Endothelial cell of umbilical vein (primary cell): ENCODE results near the gene WDR31. TPM values are rescaled to one million over a fixed set of nuclear protein-coding genes. Genes with fewer than 3 reads are reported as not detected.

Source experiments
- Bru-seq: library from RNA; stranded (reverse); fragments of 400-500 nt; gene quantifications from one replicate; lab custom pipeline; 2021; lab: Mats Ljungman, UMichigan
- BruChase-seq, 2 experiments: library from RNA; stranded (reverse); fragments of 400-500 nt; gene quantifications; one replicate each; lab custom pipeline; 2021; lab: Mats Ljungman, UMichigan
- BruUV-seq: library from RNA; stranded (reverse); fragments of 400-500 nt; replicated peaks from 2 replicates; lab custom pipeline; 2021; lab: Mats Ljungman, UMichigan
- CTCF ChIA-PET: fragments of 300-600, 350-600 bp; sonication (Branson Sonifier 250); formaldehyde crosslinking; loops from one replicate; lab custom pipeline; 2021; ENCODE audit warnings: antibody characterized with exemption, inconsistent platforms; lab: Charles Lee
- POLR2A ChIA-PET: fragments of 300-600, 350-600 bp; sonication (Branson Sonifier 250); formaldehyde crosslinking; loops from one replicate; lab custom pipeline; 2021; ENCODE audit warnings: antibody characterized with exemption, inconsistent platforms; lab: Charles Lee
- DNase-seq: peaks from one replicate; pipeline ENCODE4 v3.0.0-alpha.2; 2011; ENCODE audit warnings: low read depth, low spot score
- FAIRE-seq: peaks from 2 replicates; lab custom pipeline; 2011; peaks lifted over from hg19 to GRCh38; lab: Jason Lieb, UNC
- H2AFZ ChIP-seq: 2 replicates; pipeline ENCODE4 v1.6.0; 2012; ENCODE audit warnings: low read depth, low read length, control low read depth, inconsistent platforms
- H3K27ac ChIP-seq: 2 replicates; pipeline ENCODE4 v1.5.1; 2011; ENCODE audit warnings: low read depth, mild to moderate bottlenecking, control low read depth, low read length, moderate library complexity; ENCODE audit not compliant: insufficient read depth
- H3K27me3 ChIP-seq, 2 experiments: 2 replicates each; pipeline versions ENCODE4 v1.6.0 to v1.6.1; 2011; ENCODE audit warnings: low read length in 2 of 2, mixed read lengths in 1 of 2; ENCODE audit not compliant: control insufficient read depth in 2 of 2, insufficient read depth in 2 of 2
- H3K36me3 ChIP-seq, 2 experiments: 2 replicates in 1 of 2; 3 replicates in 1 of 2; pipeline ENCODE4 v1.5.1; 2011; ENCODE audit warnings: low read length in 2 of 2, mild to moderate bottlenecking in 1 of 2, moderate library complexity in 1 of 2; ENCODE audit not compliant: control insufficient read depth in 2 of 2, insufficient read depth in 2 of 2; ENCODE audit errors: extremely low read depth in 1 of 2
- H3K4me1 ChIP-seq: 3 replicates; pipeline ENCODE4 v1.5.1; 2011; ENCODE audit warnings: mild to moderate bottlenecking, low read length; ENCODE audit not compliant: control insufficient read depth, insufficient read depth; ENCODE audit errors: extremely low read depth
- H3K4me2 ChIP-seq: 2 replicates; pipeline ENCODE4 v1.6.1; 2011; ENCODE audit warnings: low read length, control low read depth, mixed read lengths; ENCODE audit not compliant: insufficient read depth
- H3K4me3 ChIP-seq, 3 experiments: fragments of 200-600 bp in 1 of 3; sonication (generic), shearing (Covaris generic) in 1 of 3; replicated peaks in 1 of 3; 2 replicates each; pipeline ENCODE4 v1.5.1; 2011 to 2016; ENCODE audit warnings: control low read depth in 3 of 3, low read length in 3 of 3, mild to moderate bottlenecking in 2 of 3, inconsistent platforms in 1 of 3, low read depth in 1 of 3, moderate library complexity in 1 of 3; ENCODE audit not compliant: insufficient read depth in 1 of 3
- H3K79me2 ChIP-seq: 2 replicates; pipeline ENCODE4 v1.6.0; 2012; ENCODE audit warnings: low read length, inconsistent platforms; ENCODE audit not compliant: control insufficient read depth, insufficient read depth
- H3K9ac ChIP-seq: replicated peaks from 2 replicates; pipeline ENCODE3; 2011; ENCODE audit warnings: low read length, control low read depth; ENCODE audit not compliant: insufficient read depth; ENCODE audit errors: extremely low read depth
- H3K9me1 ChIP-seq: replicated peaks from 3 replicates; pipeline ENCODE4 v1.6.0; 2011; ENCODE audit warnings: mild to moderate bottlenecking, low read length; ENCODE audit not compliant: control insufficient read depth, insufficient read depth; ENCODE audit errors: extremely low read depth
- H3K9me3 ChIP-seq: replicated peaks from 2 replicates; pipeline ENCODE4 v1.5.1; 2012; ENCODE audit warnings: low read length, inconsistent platforms; ENCODE audit not compliant: control insufficient read depth, insufficient read depth
- H4K20me1 ChIP-seq: replicated peaks from 2 replicates; pipeline ENCODE3; 2011; ENCODE audit warnings: mild to moderate bottlenecking, low read length; ENCODE audit not compliant: control insufficient read depth, insufficient read depth; ENCODE audit errors: extremely low read depth
- CTCF ChIP-seq, 2 donors: IDR thresholded peaks; 1 replicate in 1 of 2; 2 replicates in 1 of 2; pipeline ENCODE4 v1.5.1; 2011; ENCODE audit warnings: low read length in 2 of 2, mild to moderate bottlenecking in 2 of 2, moderate library complexity in 2 of 2, control low read depth in 1 of 2, inconsistent platforms in 1 of 2, low read depth in 1 of 2; ENCODE audit not compliant: insufficient read depth in 1 of 2; ENCODE audit errors: extremely low read depth in 1 of 2
- EZH2 ChIP-seq: IDR thresholded peaks from 2 replicates; pipeline ENCODE4 v1.6.1; 2012; ENCODE audit warnings: borderline replicate concordance, low read depth, mild to moderate bottlenecking, moderate library complexity, low read length, inconsistent platforms; ENCODE audit not compliant: severe bottlenecking
- FOS ChIP-seq: IDR thresholded peaks from 2 replicates; pipeline ENCODE4 v1.6.1; 2011; ENCODE audit warnings: mild to moderate bottlenecking, low read length, moderate library complexity, borderline replicate concordance; ENCODE audit not compliant: insufficient read depth
- GATA2 ChIP-seq: IDR thresholded peaks from 2 replicates; pipeline ENCODE4 v1.7.0; 2011; ENCODE audit warnings: low read depth, mild to moderate bottlenecking, moderate library complexity, mixed read lengths, low read length; ENCODE audit not compliant: insufficient read length, insufficient read depth
- JUN ChIP-seq: IDR thresholded peaks from 2 replicates; pipeline ENCODE4 v1.6.1; 2011; ENCODE audit warnings: borderline replicate concordance, low read depth; ENCODE audit not compliant: insufficient read length, insufficient read depth
- MAX ChIP-seq: IDR thresholded peaks from 2 replicates; pipeline ENCODE4 v1.6.1; 2011; ENCODE audit not compliant: insufficient read depth, insufficient read length
- MYC ChIP-seq: IDR thresholded peaks from one replicate; pipeline ENCODE4 v1.6.1; 2011; ENCODE audit warnings: mild to moderate bottlenecking, low read depth, low read length
- POLR2A ChIP-seq: IDR thresholded peaks from 2 replicates; pipeline ENCODE4 v1.6.1; 2012; ENCODE audit warnings: low read depth, mild to moderate bottlenecking, control low read depth, low read length
- POLR2AphosphoS5 ChIP-seq: IDR thresholded peaks from 2 replicates; pipeline ENCODE4 v1.6.1; 2012; ENCODE audit warnings: low read depth, mild to moderate bottlenecking, control low read depth, low read length, moderate library complexity; ENCODE audit not compliant: insufficient read depth
- dilution Hi-C: fragments of 300-500 bp; cut with MboI; formaldehyde crosslinking; loops from one replicate; pipeline ENCODE4 v1.15.0; 2019; ENCODE audit warnings: low sequenced_read_pairs; ENCODE audit not compliant: extremely low pct_ligation_motif_present
- intact Hi-C: fragments of 100-400 bp; cut with micrococcal nuclease; formaldehyde crosslinking; loops from one replicate; pipeline ENCODE4 v1.10.0; 2022
- long read RNA-seq: library from polyadenylated mRNA; stranded (forward); transcript quantifications from one replicate; pipeline ENCODE4 v2.0.0, GENCODE V29; 2021
- polyA minus RNA-seq, 3 experiments: library from RNA; depleted of rRNA, polyadenylated mRNA; stranded (reverse); fragments of >200 nt; gene quantifications; 1 replicate in 1 of 3; 2 replicates in 2 of 3; pipeline ENCODE4 v1.2.3, GENCODE V29; 2011
- polyA plus RNA-seq, 4 experiments: library from polyadenylated mRNA; depleted of rRNA in 3 of 4; stranded (reverse) in 3 of 4; unstranded in 1 of 4; fragments of >200 nt; gene quantifications; 2 replicates each; pipeline versions ENCODE4 v1.2.1 to v1.2.3, GENCODE V29; 2011 to 2012; ENCODE audit warnings: missing spikeins in 1 of 4
- total RNA-seq: library from RNA; stranded (reverse); gene quantifications from 2 replicates; pipeline ENCODE4 v1.2.3, GENCODE V29; 2021

WDR31 gene
- total RNA-seq (0.62 and 1.00 TPM in 2 replicates), polyA plus RNA-seq (0.22 and 0.25 TPM in 2 replicates), polyA minus RNA-seq (0.70 and 11.7 TPM in 2 replicates), Bru-seq, nascent RNA (percentile 33 among the genes with signal in this experiment), BruChase-seq, experiment 1, labeled RNA remaining after a 6-hour chase (percentile 23 among the genes with signal in this experiment), BruChase-seq, experiment 2, labeled RNA remaining after a 2-hour chase (percentile 20 among the genes with signal in this experiment)
- polyA plus RNA-seq (2011; cell fraction: cytosol; rRNA removed) = 0.34 and 0.35 TPM in 2 replicates
- polyA plus RNA-seq (2011; cell fraction: nucleus; rRNA removed) = 0.47 and 0.53 TPM in 2 replicates
- polyA plus RNA-seq (2012) = 0.59 and 0.75 TPM in 2 replicates
- polyA minus RNA-seq (2011; cell fraction: cytosol; rRNA and poly(A)+ RNA removed) = 2.4 TPM
- polyA minus RNA-seq (2011; cell fraction: nucleus; rRNA and poly(A)+ RNA removed) = 0.48 and 0.67 TPM in 2 replicates
- long read RNA-seq = 0 reads

- Histone ChIP-seq H3K9ac (peak within 1 kb of the TSS; percentile 75), H4K20me1 (no peaks in the 10 kb centered on the region), H3K36me3 (no peaks in the 10 kb centered on the region), H2AFZ (peak within 1 kb of the TSS; percentile 99), H3K9me1 (no peaks in the 10 kb centered on the region), H3K27me3 (peaks cover 0 to 5% of the 10 kb centered on the region in 2 experiments), H3K9me3 (no peaks in the 10 kb centered on the region), H3K79me2 (no peaks in the 10 kb centered on the region), H3K27ac (peak within 1 kb of the TSS; percentile 20), H3K4me3 (peak within 1 kb of the TSS; percentile 86 to 90 (median 86)), H3K4me1 (peaks cover 8% of the 10 kb centered on the region), H3K4me2 (peak within 1 kb of the TSS; percentile 99)
- DNase-seq = peak; percentile 93
- TF ChIP-seq POLR2A (peak; percentile 58), POLR2AphosphoS5 (peak; percentile 66), MYC (peak; percentile 61), JUN (no peak)
- TSS peak; percentile 19 for BruUV-seq
- intact Hi-C loops = loop anchor here (1.0 to 2.0 kb wide), 3 partner anchors 61 to 70 kb away; partner anchors contain the start of genes ALAD, C9orf43, CDC26 and POLE3
- CTCF ChIA-PET = interaction anchor here (0.7 to 2.3 kb wide), 12 partner anchors 11 to 318 kb away, joined by 3 to 15 read pairs (median 5); partner anchors contain the start of genes ALAD, CDC26, FKBP15 and PRPF4
- dilution Hi-C loops = no loop called here
- FAIRE-seq = peak; percentile 94
- POLR2A ChIA-PET = interaction anchor here (0.6 to 1.6 kb wide), 4 partner anchors 8 to 71 kb away, joined by 3 to 9 read pairs (median 4); partner anchors contain the start of genes C9orf43, CDC26, POLE3 and PRPF4
Measured at GRCh38 chr9:113340011-113340699, at the start of gene WDR31. WDR31 (minus strand) TSS chr9:113340275; CDS start chr9:113332022, 8,253 bp downstream.

GRCh38 chr9:113389451-113389850 is 49.4 kb upstream of the WDR31 start:
- no peak overlapping the region for H3K4me2 ChIP-seq
- intact Hi-C loops = no loop called here
- dilution Hi-C loops = no loop called here
- DNase-seq (no peak), FAIRE-seq (no peak)
- POLR2A ChIA-PET = no interaction called here
- no peak overlapping the region for H3K4me3 ChIP-seq
- CTCF ChIA-PET = no interaction called here
- no peak overlapping the region for H3K9ac ChIP-seq
- H3K27me3 ChIP-seq = no peaks in the 10 kb centered on the region
- no peaks in the 10 kb centered on the region for H4K20me1 ChIP-seq
- no peaks in the 10 kb centered on the region for H3K9me3 ChIP-seq
- H3K79me2 ChIP-seq = no peaks in the 10 kb centered on the region
- no TSS peak for BruUV-seq
- TF ChIP-seq EZH2 (no peak), JUN (no peak), MYC (no peak), MAX (no peak), FOS (no peak), GATA2 (no peak), POLR2A (no peak), POLR2AphosphoS5 (no peak), CTCF (IDR thresholded peaks at IDR 0.05; ENCODE audit: extremely low read depth in 1 of 2, insufficient read depth in 1 of 2, low read depth in 1 of 2, low read length in 2 of 2) (no peak)
- peaks cover 2 to 11% of the 10 kb centered on the region in 2 experiments for H3K36me3 ChIP-seq
- H3K27ac ChIP-seq = no peak overlapping the region
- no peaks in the 10 kb centered on the region for H3K9me1 ChIP-seq
- no peak overlapping the region for H2AFZ ChIP-seq
- no peaks in the 10 kb centered on the region for H3K4me1 ChIP-seq
